Esophagus squamous epithelium (tissue), 4 donors: ENCODE measurements around the gene CENPP.

Experiments used
- CTCF ChIP-seq, 6 experiments: fragments of 450-650 bp in 4 of 6; fragments of 200-600 bp in 2 of 6; sonication (generic) in 2 of 6; IDR thresholded peaks; one replicate each; pipeline ENCODE4 v1.5.1; 2016 to 2019; ENCODE audit warnings: antibody characterized with exemption in 6 of 6, mild to moderate bottlenecking in 4 of 6, moderate library complexity in 4 of 6
- POLR2A ChIP-seq, 4 donors: fragments of 450-650 bp; IDR thresholded peaks; one replicate each; pipeline ENCODE4 v1.6.1; 2017; ENCODE audit warnings: antibody characterized with exemption in 4 of 4, mild to moderate bottlenecking in 4 of 4, moderate library complexity in 3 of 4

- TF ChIP-seq CTCF (IDR thresholded peaks at IDR 0.05) (no peak), POLR2A (IDR thresholded peaks at IDR 0.05) (no peak)
Observed at GRCh38 chr9:92414566-92414965, 88.8 kb downstream of the CENPP start.
